Kidney (tissue), 14 donors: ENCODE data around the gene APMAP. TPM values are rescaled to one million over a fixed set of nuclear protein-coding genes. Genes with fewer than 3 reads are reported as not detected.

Source experiments
- DNase-seq, 5 donors: peaks; one replicate each; pipeline ENCODE4 v3.0.0-alpha.2; 2013 to 2020
- FAIRE-seq: peaks from 2 replicates; lab custom pipeline; 2012; peaks lifted over from hg19 to GRCh38; lab: Jason Lieb, UNC
- H3K27ac ChIP-seq, 2 donors: one replicate each; pipeline ENCODE4 v1.7.0; 2013; ENCODE audit warnings: low read depth in 2 of 2, low read length in 2 of 2, inconsistent platforms in 1 of 2
- H3K27me3 ChIP-seq: one replicate; pipeline ENCODE4 v1.7.1; 2013; ENCODE audit warnings: low read length, inconsistent platforms; ENCODE audit not compliant: control insufficient read depth, insufficient read depth
- H3K36me3 ChIP-seq, 3 donors: one replicate each; pipeline versions ENCODE4 v1.7.0 to v1.7.1; 2013; ENCODE audit warnings: low read length in 3 of 3, control low read depth in 1 of 3, inconsistent platforms in 1 of 3; ENCODE audit not compliant: insufficient read depth in 3 of 3, control insufficient read depth in 2 of 3
- H3K4me1 ChIP-seq, 3 donors: one replicate each; pipeline versions ENCODE4 v1.7.0 to v1.7.1; 2013; ENCODE audit warnings: low read length in 3 of 3, inconsistent platforms in 1 of 3, low read depth in 1 of 3; ENCODE audit not compliant: control insufficient read depth in 2 of 3, insufficient read depth in 2 of 3
- H3K4me3 ChIP-seq, 3 donors: one replicate each; pipeline versions ENCODE4 v1.7.0 to v1.8.1; 2013; ENCODE audit warnings: low read length in 3 of 3, control low read depth in 1 of 3, inconsistent platforms in 1 of 3
- H3K9ac ChIP-seq, 3 donors: one replicate each; pipeline versions ENCODE4 v1.7.0 to v1.7.1; 2013; ENCODE audit warnings: low read length in 3 of 3, control low read depth in 1 of 3, inconsistent platforms in 1 of 3
- H3K9me3 ChIP-seq, 3 donors: one replicate each; pipeline versions ENCODE4 v1.7.0 to v1.7.1; 2013; ENCODE audit warnings: low read length in 3 of 3, control low read depth in 1 of 3, inconsistent platforms in 1 of 3; ENCODE audit not compliant: control insufficient read depth in 2 of 3, insufficient read depth in 1 of 3
- CTCF ChIP-seq: IDR thresholded peaks from 3 replicates; pipeline ENCODE4 v1.5.1; 2012; ENCODE audit warnings: mild to moderate bottlenecking, moderate library complexity, borderline replicate concordance; ENCODE audit not compliant: insufficient read depth; ENCODE audit errors: extremely low read depth
- intact Hi-C: fragments of 100-400 bp; cut with DNase I; formaldehyde crosslinking; loops from one replicate; pipeline ENCODE4 v1.11.1; 2022
- polyA plus RNA-seq: library from polyadenylated mRNA; stranded (reverse); fragments of 350-450 nt; fragmentation: Illumina TruSeq; extraction: RNeasy Lipid Tissue Mini Kit (QIAGEN cat#74804); gene quantifications from one replicate; pipeline ENCODE4 v1.2.3, GENCODE V29; 2014; ENCODE audit warnings: low read depth, low replicate concordance; ENCODE audit not compliant: insufficient read depth
- total RNA-seq: library from RNA; stranded (reverse); fragmentation: NEBNext Ultra II Directional; extraction: Animal tissue kit (Norgen Biotek cat#: 25700); gene quantifications from one replicate; pipeline ENCODE4 v1.2.1, GENCODE V29; 2021
- donor health status: control.
- donor health status: control.
- donor health status: control.
- donor health status: control.
- donor health status: control.
- donor health status: DM: yes; HTN: yes; CAD: no.
- donor health status: Normal renal cell carcinoma (clear cell type).

The APMAP gene
- total and polyA plus RNA-seq, 2 donors from 2014 or later: 79.7 to 90.9 TPM

- H3K9ac ChIP-seq: no peak overlapping the region
- no peak overlapping the region for H3K27ac ChIP-seq
- H3K9me3 ChIP-seq: no peaks in the 10 kb centered on the region
- no peak overlapping the region for H3K4me3 ChIP-seq
- DNase-seq (no peak), FAIRE-seq (no peak)
- H3K36me3 ChIP-seq: peaks cover 0 to 26% (median 16%) of the 10 kb centered on the region in 3 donors
- TF ChIP-seq CTCF: no peak
- H3K27me3 ChIP-seq: no peaks in the 10 kb centered on the region
- no peaks in the 10 kb centered on the region for H3K4me1 ChIP-seq
- intact Hi-C loops: no loop called here
These were observed 31.7 kb downstream of the APMAP start for GRCh38 chr20:24960861-24961260.

GRCh38 chr20:24960302-24960801 is 32.2 kb downstream of the APMAP start:
- no peak overlapping the region for H3K4me3 ChIP-seq
- intact Hi-C loops: no loop called here
- DNase-seq (no peak), FAIRE-seq (no peak)
- TF ChIP-seq CTCF: no peak
- H3K27me3 ChIP-seq: no peaks in the 10 kb centered on the region
- no peak overlapping the region for H3K9ac ChIP-seq
- H3K4me1 ChIP-seq: no peaks in the 10 kb centered on the region
- no peak overlapping the region for H3K27ac ChIP-seq
- H3K9me3 ChIP-seq: no peaks in the 10 kb centered on the region
- peaks cover 0 to 21% (median 16%) of the 10 kb centered on the region in 3 donors for H3K36me3 ChIP-seq

GRCh38 chr20:24959591-24960301 is 32.8 kb downstream of the APMAP start:
- no peak overlapping the region for H3K4me3 ChIP-seq
- peaks cover 0 to 16% (median 15%) of the 10 kb centered on the region in 3 donors for H3K36me3 ChIP-seq
- H3K9me3 ChIP-seq: no peaks in the 10 kb centered on the region
- FAIRE-seq (no peak), DNase-seq (no peak)
- H3K4me1 ChIP-seq: no peaks in the 10 kb centered on the region
- no peaks in the 10 kb centered on the region for H3K27me3 ChIP-seq
- H3K27ac ChIP-seq: no peak overlapping the region
- intact Hi-C loops: no loop called here
- no peak overlapping the region for H3K9ac ChIP-seq
- no peak for TF ChIP-seq CTCF
